ENCODE measurements around the gene YPEL1.

GRCh38 chr22:21759093-21759492 lies 23.5 kb upstream of the YPEL1 start:
- TF ChIP-seq CTCF (IDR thresholded peaks at IDR 0.05): no peak
- TF ChIP-seq POLR2A (IDR thresholded peaks at IDR 0.05): no peak
